BLaER1 (cell line): ENCODE data around the gene LRRTM4.

Experiments
- H3K27ac ChIP-seq: shearing (Covaris generic); formaldehyde crosslinking; 2 replicates; pipeline ENCODE4 v1.8.1; 2022
- H3K27me3 ChIP-seq: shearing (Covaris generic); formaldehyde crosslinking; 2 replicates; pipeline ENCODE4 v1.8.1; 2022
- H3K36me3 ChIP-seq: shearing (Covaris generic); formaldehyde crosslinking; 2 replicates; pipeline ENCODE4 v1.8.1; 2022
- H3K4me1 ChIP-seq: shearing (Covaris generic); formaldehyde crosslinking; 2 replicates; pipeline ENCODE4 v1.8.1; 2022
- H3K4me2 ChIP-seq: shearing (Covaris generic); formaldehyde crosslinking; 2 replicates; pipeline ENCODE4 v1.8.1; 2022
- H3K4me3 ChIP-seq: shearing (Covaris generic); formaldehyde crosslinking; 2 replicates; pipeline ENCODE4 v1.8.1; 2022
- H3K9ac ChIP-seq: shearing (Covaris generic); formaldehyde crosslinking; 2 replicates; pipeline ENCODE4 v1.8.1; 2022
- H3K9me3 ChIP-seq: shearing (Covaris generic); formaldehyde crosslinking; 2 replicates; pipeline ENCODE4 v1.8.1; 2022
- H4K20me1 ChIP-seq: shearing (Covaris generic); formaldehyde crosslinking; 2 replicates; pipeline ENCODE4 v1.8.1; 2022
- Cebpa-rat ChIP-seq: shearing (Covaris generic); IDR thresholded peaks from 2 replicates; pipeline ENCODE4 v1.8.1; 2022

Gene LRRTM4

DNA sequence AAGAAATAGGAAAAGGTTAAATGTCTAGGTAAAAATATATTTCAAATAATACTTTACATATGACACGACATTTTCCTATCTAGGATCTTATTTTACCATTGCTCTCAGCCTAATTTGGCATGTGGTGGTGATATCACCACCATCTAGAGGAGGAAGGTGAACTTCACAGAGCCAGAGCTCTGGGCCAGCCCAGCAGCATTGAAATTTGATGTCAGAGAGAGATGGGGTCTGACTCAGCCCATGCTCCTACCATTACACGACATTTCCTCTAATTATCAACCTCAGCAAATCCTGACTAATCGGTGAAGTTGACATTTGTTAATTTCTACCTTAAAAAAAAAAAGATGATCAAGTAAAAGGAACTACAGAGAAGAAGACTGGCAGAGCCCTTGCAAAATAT, 42.3 kb downstream of the LRRTM4 start:
- Histone ChIP-seq H3K27ac (no peak overlapping the region), H3K9ac (no peak overlapping the region), H3K4me1 (no peaks in the 10 kb centered on the region), H3K36me3 (no peaks in the 10 kb centered on the region), H4K20me1 (no peaks in the 10 kb centered on the region), H3K9me3 (no peaks in the 10 kb centered on the region), H3K27me3 (no peaks in the 10 kb centered on the region), H3K4me2 (no peak overlapping the region), H3K4me3 (no peak overlapping the region)
- TF ChIP-seq Cebpa-rat: no peak

DNA sequence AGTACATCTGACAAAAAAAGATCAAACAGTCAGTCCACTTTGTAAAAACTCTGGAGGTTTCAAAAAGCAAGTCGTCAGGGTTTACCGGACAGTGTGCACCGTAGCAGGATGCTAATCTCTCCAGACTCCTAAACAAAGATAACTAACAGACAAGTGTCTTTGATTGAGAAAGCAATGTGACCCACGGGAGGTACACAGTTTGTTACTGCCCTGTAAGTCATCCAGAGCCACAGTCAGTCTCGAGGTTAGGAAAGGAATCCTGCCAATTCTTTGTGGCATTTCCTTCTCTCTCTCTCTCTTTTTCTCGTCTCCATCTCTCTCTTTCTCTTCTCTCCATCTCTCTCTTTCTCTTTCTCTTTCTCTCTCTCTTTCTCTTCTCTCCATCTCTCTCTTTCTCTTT, 42.8 kb downstream of the LRRTM4 start:
- Histone ChIP-seq H3K4me2 (no peak overlapping the region), H3K9ac (no peak overlapping the region), H3K27me3 (no peaks in the 10 kb centered on the region), H3K4me3 (no peak overlapping the region), H3K4me1 (no peaks in the 10 kb centered on the region), H4K20me1 (no peaks in the 10 kb centered on the region), H3K27ac (no peak overlapping the region), H3K36me3 (no peaks in the 10 kb centered on the region), H3K9me3 (no peaks in the 10 kb centered on the region)
- no peak for TF ChIP-seq Cebpa-rat

DNA sequence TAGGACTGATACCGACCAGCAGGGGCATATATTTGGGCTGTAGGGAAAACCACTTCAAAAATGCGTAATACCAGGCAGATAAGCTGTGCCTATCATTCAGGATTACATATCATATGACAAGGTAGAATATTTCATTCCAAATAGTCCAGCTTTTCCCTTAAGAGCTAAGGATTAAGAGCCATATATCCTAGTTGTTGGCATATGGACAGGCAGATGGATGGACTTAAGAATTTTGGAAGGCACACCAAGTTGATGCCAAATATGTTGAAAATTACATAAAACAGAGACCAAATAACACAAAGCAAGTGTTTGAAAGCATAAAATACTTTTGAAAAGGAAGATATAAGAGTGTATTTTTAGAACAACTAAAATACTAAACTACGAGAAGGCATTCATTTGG, 52.1 kb downstream of the LRRTM4 start:
- Histone ChIP-seq H3K4me2 (no peak overlapping the region), H3K36me3 (no peaks in the 10 kb centered on the region), H3K4me1 (no peaks in the 10 kb centered on the region), H3K27me3 (no peaks in the 10 kb centered on the region), H3K4me3 (no peak overlapping the region), H3K27ac (no peak overlapping the region), H3K9ac (no peak overlapping the region), H3K9me3 (no peaks in the 10 kb centered on the region), H4K20me1 (no peaks in the 10 kb centered on the region)
- no peak for TF ChIP-seq Cebpa-rat

DNA sequence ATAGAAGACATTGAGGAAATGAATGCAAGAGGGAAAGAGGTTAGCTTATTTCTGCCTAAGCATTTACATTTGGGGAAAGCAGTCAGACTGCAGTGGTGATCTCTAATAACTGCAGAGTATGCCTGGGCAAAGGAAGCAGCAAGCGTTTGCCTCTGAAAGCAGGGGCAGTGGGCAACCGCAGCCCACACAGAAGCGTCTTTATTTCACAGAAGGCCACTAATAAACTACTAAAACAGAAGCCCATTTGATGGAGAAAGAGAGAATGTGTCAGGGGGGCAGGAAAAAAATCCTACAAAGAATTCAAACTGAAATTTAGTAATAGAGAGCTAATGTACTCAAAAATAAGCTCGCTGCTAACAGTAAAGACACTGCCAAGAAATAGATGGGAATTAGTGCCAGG, 53.1 kb downstream of the LRRTM4 start:
- H3K27me3 ChIP-seq: no peaks in the 10 kb centered on the region
- no peaks in the 10 kb centered on the region for H3K36me3 ChIP-seq
- H4K20me1 ChIP-seq: no peaks in the 10 kb centered on the region
- no peak overlapping the region for H3K4me2 ChIP-seq
- no peak overlapping the region for H3K27ac ChIP-seq
- no peak for TF ChIP-seq Cebpa-rat
- no peaks in the 10 kb centered on the region for H3K4me1 ChIP-seq
- H3K9ac ChIP-seq: no peak overlapping the region
- H3K9me3 ChIP-seq: no peaks in the 10 kb centered on the region
- H3K4me3 ChIP-seq: no peak overlapping the region

DNA sequence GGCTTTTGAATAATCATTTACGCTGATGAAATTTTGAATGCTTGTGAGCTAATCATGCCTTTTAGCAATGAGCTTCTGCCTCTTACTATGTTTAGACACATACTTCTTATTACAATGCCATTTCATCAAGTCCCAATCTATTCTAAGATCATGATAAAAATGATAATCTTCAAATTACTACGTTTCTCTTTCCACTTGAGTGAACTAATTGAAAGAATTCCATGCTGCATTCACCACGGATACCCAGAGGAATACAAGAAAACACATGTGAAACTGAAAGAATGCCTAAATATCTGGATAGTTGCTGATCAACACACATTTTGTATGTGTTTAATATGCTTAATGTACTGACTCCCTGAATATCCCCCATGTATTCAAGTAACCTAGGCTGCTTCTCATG, 62.3 kb downstream of the LRRTM4 start:
- Histone ChIP-seq H3K27me3 (no peaks in the 10 kb centered on the region), H4K20me1 (no peaks in the 10 kb centered on the region)

DNA sequence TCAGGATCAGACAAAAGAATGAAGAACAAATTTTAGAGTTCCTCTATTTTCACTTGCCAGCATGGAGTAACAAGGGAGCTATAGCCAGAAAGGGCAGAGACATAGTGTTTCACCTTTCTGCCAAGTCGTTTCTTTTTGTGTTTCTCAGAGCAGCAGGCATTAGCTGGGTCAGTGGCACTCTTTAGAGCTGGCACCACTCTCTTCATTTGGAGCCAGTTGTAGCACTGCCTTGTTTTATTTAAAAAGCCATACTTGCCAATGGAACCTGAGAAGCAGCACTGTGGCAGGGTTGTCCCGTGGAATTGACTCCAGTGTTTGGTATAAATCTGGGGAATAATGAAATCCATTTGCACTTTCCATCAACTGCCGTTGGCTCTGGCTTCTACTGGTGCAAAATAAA, 64.0 kb downstream of the LRRTM4 start:
- Histone ChIP-seq H3K9ac (no peak overlapping the region), H3K4me2 (no peak overlapping the region), H3K9me3 (no peaks in the 10 kb centered on the region), H3K4me3 (no peak overlapping the region), H3K27ac (no peak overlapping the region), H4K20me1 (no peaks in the 10 kb centered on the region), H3K36me3 (no peaks in the 10 kb centered on the region), H3K27me3 (no peaks in the 10 kb centered on the region), H3K4me1 (peaks cover 8% of the 10 kb centered on the region)
- no peak for TF ChIP-seq Cebpa-rat

More for the DNA sequence above, 62.3 kb downstream of the LRRTM4 start:
- no peaks in the 10 kb centered on the region for H3K36me3 ChIP-seq
- H3K4me1 ChIP-seq: peaks cover 8% of the 10 kb centered on the region
- no peaks in the 10 kb centered on the region for H3K9me3 ChIP-seq
- H3K9ac ChIP-seq: no peak overlapping the region
- H3K27ac ChIP-seq: no peak overlapping the region
- no peak overlapping the region for H3K4me3 ChIP-seq
- H3K4me2 ChIP-seq: peak overlapping the region; percentile 23; the same call in 1 of the 2 replicates
- no peak for TF ChIP-seq Cebpa-rat

DNA sequence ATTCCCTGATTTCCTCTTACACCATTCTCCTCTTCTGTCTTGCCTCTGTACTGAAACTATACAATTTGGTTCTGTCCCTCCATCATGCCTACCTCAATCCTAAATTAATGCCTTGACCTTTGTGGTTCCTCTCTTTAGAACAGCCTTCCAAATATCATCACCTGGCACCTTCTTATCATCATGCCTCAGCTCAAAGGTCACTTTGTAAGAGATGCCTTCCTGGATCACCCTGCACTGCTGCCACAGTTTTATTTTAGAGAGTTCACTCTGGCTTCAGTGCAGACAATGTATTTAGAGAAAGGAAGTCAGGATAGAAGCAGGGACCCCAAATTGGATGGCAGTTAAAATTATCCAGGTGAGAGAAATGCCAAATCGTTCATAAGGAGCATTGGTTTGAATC, 64.5 kb downstream of the LRRTM4 start:
- no peak for TF ChIP-seq Cebpa-rat
- Histone ChIP-seq H3K27me3 (no peaks in the 10 kb centered on the region), H3K36me3 (no peaks in the 10 kb centered on the region), H3K9me3 (no peaks in the 10 kb centered on the region), H3K9ac (no peak overlapping the region), H3K4me2 (no peak overlapping the region), H3K4me3 (no peak overlapping the region), H3K27ac (no peak overlapping the region), H3K4me1 (peaks cover 8% of the 10 kb centered on the region), H4K20me1 (no peaks in the 10 kb centered on the region)

DNA sequence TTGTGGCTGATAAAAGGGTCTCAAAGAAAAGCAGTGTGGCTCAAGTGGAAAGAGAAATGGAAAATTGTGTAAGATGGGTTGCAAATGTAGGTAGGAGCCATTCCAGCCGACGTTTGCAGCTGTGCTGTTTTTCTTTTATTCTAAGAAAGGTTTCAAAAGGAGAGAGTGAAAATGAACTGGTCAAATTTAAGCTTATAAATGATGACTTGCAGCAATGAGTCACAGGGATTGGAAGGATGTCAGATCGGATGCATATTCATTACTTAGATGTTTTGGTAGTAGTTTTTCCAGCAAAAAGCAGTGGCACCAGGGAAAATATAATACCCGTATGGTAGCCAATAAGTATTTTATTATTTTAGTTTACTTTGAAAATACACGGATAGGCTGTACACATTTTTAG, 79.1 kb downstream of the LRRTM4 start:
- H3K9me3 ChIP-seq: no peaks in the 10 kb centered on the region
- no peak overlapping the region for H3K9ac ChIP-seq
- H4K20me1 ChIP-seq: no peaks in the 10 kb centered on the region
- H3K36me3 ChIP-seq: no peaks in the 10 kb centered on the region
- no peaks in the 10 kb centered on the region for H3K27me3 ChIP-seq
- no peak for TF ChIP-seq Cebpa-rat
- no peak overlapping the region for H3K4me3 ChIP-seq
- H3K27ac ChIP-seq: no peak overlapping the region
- no peak overlapping the region for H3K4me2 ChIP-seq
- no peaks in the 10 kb centered on the region for H3K4me1 ChIP-seq

DNA sequence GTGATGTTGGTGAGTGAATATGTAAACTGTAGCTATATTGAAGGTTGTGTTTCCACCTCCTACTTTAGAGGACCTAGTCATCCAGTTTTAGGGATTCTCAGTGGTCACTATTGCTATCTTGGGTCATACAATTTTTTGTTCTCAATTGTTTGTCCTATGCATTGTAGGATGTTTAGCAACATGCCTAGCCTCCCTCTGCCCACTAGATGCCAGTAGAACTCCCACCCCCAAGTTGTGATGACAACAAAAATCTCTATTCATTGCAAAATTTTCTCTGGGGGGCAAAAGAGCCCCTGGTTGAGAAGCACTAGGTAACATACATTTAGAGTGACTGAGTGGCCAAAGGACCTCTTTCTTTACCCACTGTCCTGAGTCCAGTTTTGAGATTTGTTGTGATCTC, 87.3 kb downstream of the LRRTM4 start:
- TF ChIP-seq Cebpa-rat: no peak
- no peak overlapping the region for H3K27ac ChIP-seq

DNA sequence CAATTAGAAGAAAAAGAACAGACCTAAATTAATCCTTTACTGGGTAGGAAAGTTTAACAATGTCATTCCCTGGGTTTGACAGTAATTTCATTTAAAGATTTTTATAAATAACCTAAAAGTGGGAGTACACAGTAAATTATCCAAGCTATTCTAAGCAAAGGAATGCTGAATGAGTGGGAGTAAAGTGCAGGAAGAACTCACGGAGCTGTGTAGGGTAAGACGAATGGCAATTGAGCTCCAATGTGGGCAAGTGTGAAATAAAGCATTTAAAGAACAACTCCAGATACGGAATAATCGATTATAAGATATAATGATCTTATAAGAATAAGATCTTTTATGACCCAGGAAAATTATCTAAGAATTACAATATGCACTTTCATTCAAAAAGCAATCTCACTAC, 93.2 kb downstream of the LRRTM4 start:
- H3K4me1 ChIP-seq: no peaks in the 10 kb centered on the region
- no peaks in the 10 kb centered on the region for H3K27me3 ChIP-seq
- H4K20me1 ChIP-seq: no peaks in the 10 kb centered on the region
- H3K36me3 ChIP-seq: no peaks in the 10 kb centered on the region
- H3K9me3 ChIP-seq: peaks cover 4% of the 10 kb centered on the region; the same call in 1 of the 2 replicates
- TF ChIP-seq Cebpa-rat: no peak
- H3K4me3 ChIP-seq: no peak overlapping the region
- no peak overlapping the region for H3K27ac ChIP-seq
- H3K9ac ChIP-seq: no peak overlapping the region
- H3K4me2 ChIP-seq: no peak overlapping the region

More for the DNA sequence above, 87.3 kb downstream of the LRRTM4 start:
- Histone ChIP-seq H3K36me3 (no peaks in the 10 kb centered on the region), H4K20me1 (no peaks in the 10 kb centered on the region), H3K4me2 (no peak overlapping the region), H3K9ac (no peak overlapping the region), H3K4me1 (no peaks in the 10 kb centered on the region), H3K4me3 (no peak overlapping the region), H3K9me3 (no peaks in the 10 kb centered on the region), H3K27me3 (no peaks in the 10 kb centered on the region)

DNA sequence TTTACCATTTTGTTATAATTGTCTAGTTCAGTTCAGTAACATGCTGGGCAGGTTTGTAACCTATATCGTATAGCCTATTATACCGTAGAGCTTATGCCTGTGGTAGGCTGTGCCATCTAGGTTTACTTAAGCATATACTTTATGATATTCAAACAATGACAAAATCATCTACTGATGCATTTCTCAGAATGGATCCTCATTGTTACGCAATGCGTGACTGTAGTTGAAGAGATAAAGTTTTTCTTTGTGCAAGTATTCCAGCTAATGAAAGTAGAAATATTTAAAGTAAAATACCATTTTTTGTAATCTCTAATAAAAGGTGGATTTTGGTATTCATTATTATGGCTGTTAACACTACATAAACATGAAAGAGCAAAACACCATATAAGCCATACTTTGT, 100.2 kb downstream of the LRRTM4 start:
- TF ChIP-seq Cebpa-rat: no peak; the same call in 1 of the 2 replicates
- H3K36me3 ChIP-seq: no peaks in the 10 kb centered on the region
- no peaks in the 10 kb centered on the region for H3K27me3 ChIP-seq
- no peak overlapping the region for H3K9ac ChIP-seq
- H3K4me1 ChIP-seq: no peaks in the 10 kb centered on the region
- H3K27ac ChIP-seq: no peak overlapping the region
- no peaks in the 10 kb centered on the region for H4K20me1 ChIP-seq
- H3K4me2 ChIP-seq: no peak overlapping the region
- no peak overlapping the region for H3K4me3 ChIP-seq
- no peaks in the 10 kb centered on the region for H3K9me3 ChIP-seq
